MCF 10A (cell line): ENCODE measurements around the gene BCAR3. TPM values are rescaled to one million over a fixed set of nuclear protein-coding genes. Genes with fewer than 3 reads are reported as not detected.
A peak's percentile ranks its signal among the peaks of the same experiment; 100 is the strongest.

Source experiments
- BruUV-seq: library from RNA; stranded (reverse); fragments of 400-500 nt; replicated peaks from 2 replicates; lab custom pipeline; 2021; lab: Mats Ljungman, UMichigan
- CTCF ChIA-PET: fragments of 300-600 bp; sonication (Branson Sonifier 250); formaldehyde crosslinking; extraction: SDS; loops from one replicate; lab custom pipeline; 2021; ENCODE audit warnings: antibody characterized with exemption, inconsistent platforms; lab: Yijun Ruan, JAX
- POLR2A ChIA-PET: fragments of 300-600, 350-650 bp; sonication (Branson Sonifier 250); formaldehyde crosslinking; extraction: SDS; loops from one replicate; lab custom pipeline; 2020; ENCODE audit warnings: antibody characterized with exemption, inconsistent platforms; lab: Yijun Ruan, JAX
- DNase-seq: peaks from one replicate; pipeline ENCODE4 v3.0.0-alpha.2; 2018; ENCODE audit not compliant: unreplicated experiment
- H3K27ac Mint-ChIP-seq: one replicate; pipeline ENCODE4 v1.8.0; 2022; ENCODE audit warnings: mild to moderate bottlenecking, low read depth, mixed read lengths; ENCODE audit not compliant: unreplicated experiment
- H3K27me3 Mint-ChIP-seq: one replicate; pipeline ENCODE4 v1.8.0; 2022; ENCODE audit warnings: mixed read lengths; ENCODE audit not compliant: insufficient read depth, unreplicated experiment
- H3K36me3 Mint-ChIP-seq: one replicate; pipeline ENCODE4 v1.8.0; 2022; ENCODE audit warnings: mild to moderate bottlenecking, moderate library complexity, mixed read lengths; ENCODE audit not compliant: insufficient read depth, unreplicated experiment
- H3K4me1 Mint-ChIP-seq: one replicate; pipeline ENCODE4 v1.8.0; 2022; ENCODE audit warnings: mixed read lengths; ENCODE audit not compliant: insufficient read depth, unreplicated experiment
- H3K4me3 Mint-ChIP-seq: one replicate; pipeline ENCODE4 v1.8.0; 2022; ENCODE audit warnings: mild to moderate bottlenecking, moderate library complexity, mixed read lengths; ENCODE audit not compliant: unreplicated experiment
- H3K9me3 Mint-ChIP-seq: one replicate; pipeline ENCODE4 v1.8.0; 2022; ENCODE audit warnings: mixed read lengths; ENCODE audit not compliant: unreplicated experiment
- CTCF ChIP-seq: fragments of 200-600 bp; IDR thresholded peaks from one replicate; pipeline ENCODE4 v1.8.0; 2022; ENCODE audit warnings: antibody characterized with exemption, mild to moderate bottlenecking; ENCODE audit not compliant: unreplicated experiment
- intact Hi-C: fragments of 100-400 bp; cut with micrococcal nuclease; formaldehyde crosslinking; loops from 2 replicates; pipeline ENCODE4 v1.14.1; 2022
- total RNA-seq: library from RNA; stranded (reverse); gene quantifications from 2 replicates; pipeline ENCODE4 v1.2.3, GENCODE V29; 2022

The BCAR3 gene
- total RNA-seq, 1 experiment from 2014 or later = 130 TPM

- Mint-ChIP-seq H3K27me3 (no peaks in the 10 kb centered on the region), H3K4me3 (no peak overlapping the region), H3K4me1 (no peaks in the 10 kb centered on the region), H3K36me3 (no peaks in the 10 kb centered on the region), H3K9me3 (no peaks in the 10 kb centered on the region), H3K27ac (no peak overlapping the region)
- intact Hi-C loops = loop anchor here (5.0 kb wide), 1 partner anchor 45 kb away; no protein-coding TSS in a partner anchor
- no peak for TF ChIP-seq CTCF
- ChIA-PET CTCF (interaction anchor here (0.6 to 1.9 kb wide), 13 partner anchors 9 to 772 kb away, joined by 3 to 14 read pairs (median 4); partner anchors contain the start of gene BCAR3), POLR2A (interaction anchor here (0.6 to 5.1 kb wide), 25 partner anchors 10 to 367 kb away, joined by 3 to 117 read pairs (median 7); partner anchors contain the start of genes BCAR3 and DNTTIP2)
- DNase-seq = peak; percentile 44
- BruUV-seq = no TSS peak
Observed at GRCh38 chr1:93692451-93692861, 10.8 kb upstream of the BCAR3 start.

GRCh38 chr1:93692026-93692425 lies 10.4 kb upstream of the BCAR3 start:
- ChIA-PET POLR2A (interaction anchor here (0.6 to 5.1 kb wide), 21 partner anchors 8 to 187 kb away, joined by 3 to 117 read pairs (median 7); partner anchors contain the start of genes BCAR3 and DNTTIP2), CTCF (interaction anchor here (0.6 to 1.5 kb wide), 11 partner anchors 8 to 772 kb away, joined by 3 to 10 read pairs (median 4); partner anchors contain the start of gene BCAR3)
- Mint-ChIP-seq H3K4me1 (no peaks in the 10 kb centered on the region), H3K27me3 (no peaks in the 10 kb centered on the region), H3K4me3 (no peak overlapping the region), H3K9me3 (no peaks in the 10 kb centered on the region), H3K27ac (no peak overlapping the region), H3K36me3 (no peaks in the 10 kb centered on the region)
- DNase-seq = no peak
- no peak for TF ChIP-seq CTCF
- no TSS peak for BruUV-seq
- intact Hi-C loops = loop anchor here (5.0 kb wide), 1 partner anchor 45 kb away; no protein-coding TSS in a partner anchor

GRCh38 chr1:93690921-93691789 lies 9.5 kb upstream of the BCAR3 start:
- ChIA-PET CTCF (interaction anchor here (0.6 to 4.1 kb wide), 7 partner anchors 7 to 298 kb away, joined by 3 to 29 read pairs (median 6); partner anchors contain the start of gene BCAR3), POLR2A (interaction anchor here (0.6 to 5.1 kb wide), 11 partner anchors 9 to 155 kb away, joined by 3 to 117 read pairs (median 18); partner anchors contain the start of gene BCAR3)
- intact Hi-C loops = loop anchor here (5.0 kb wide), 1 partner anchor 46 kb away; no protein-coding TSS in a partner anchor
- H3K27me3 Mint-ChIP-seq = no peaks in the 10 kb centered on the region
- H3K4me1 Mint-ChIP-seq = no peaks in the 10 kb centered on the region
- no peak overlapping the region for H3K27ac Mint-ChIP-seq
- H3K36me3 Mint-ChIP-seq = no peaks in the 10 kb centered on the region
- no peak overlapping the region for H3K4me3 Mint-ChIP-seq
- TF ChIP-seq CTCF = no peak
- BruUV-seq = no TSS peak
- H3K9me3 Mint-ChIP-seq = no peaks in the 10 kb centered on the region
- no peak for DNase-seq

GRCh38 chr1:93690341-93690740 lies 8.7 kb upstream of the BCAR3 start:
- H3K9me3 Mint-ChIP-seq = no peaks in the 10 kb centered on the region
- POLR2A ChIA-PET = interaction anchor here (1.0 to 5.1 kb wide), 2 partner anchors 9 to 80 kb away, joined by 3 to 117 read pairs; partner anchors contain the start of gene BCAR3
- H3K27ac Mint-ChIP-seq = no peak overlapping the region
- H3K27me3 Mint-ChIP-seq = no peaks in the 10 kb centered on the region
- H3K4me1 Mint-ChIP-seq = no peaks in the 10 kb centered on the region
- no peaks in the 10 kb centered on the region for H3K36me3 Mint-ChIP-seq
- CTCF ChIA-PET = interaction anchor here (1.2 to 4.1 kb wide), 3 partner anchors 10 to 220 kb away, joined by 4 to 29 read pairs (median 5); no protein-coding TSS in a partner anchor
- intact Hi-C loops = loop anchor here (5.0 kb wide), 1 partner anchor 47 kb away; no protein-coding TSS in a partner anchor
- no peak for TF ChIP-seq CTCF
- no peak for DNase-seq
- BruUV-seq = no TSS peak
- no peak overlapping the region for H3K4me3 Mint-ChIP-seq
